ENCODE measurements around the gene PPP1R15B.

- TF ChIP-seq POLR2A (IDR thresholded peaks at IDR 0.05; ENCODE audit: low read depth), result no peak
- TF ChIP-seq EP300 (IDR thresholded peaks at IDR 0.05), result no peak
- TF ChIP-seq CTCF (IDR thresholded peaks at IDR 0.05), result no peak
Observed at GRCh38 chr1:204360314-204360713, 51.3 kb downstream of the PPP1R15B start.

All from esophagus muscularis mucosa (tissue), 4 donors.